Neural progenitor cell (in vitro differentiated cells): ENCODE measurements around the gene FOXA2. TPM values are rescaled to one million over a fixed set of nuclear protein-coding genes. Genes with fewer than 3 reads are reported as not detected.

ENCODE experiments used
- DNase-seq: peaks from one replicate; pipeline ENCODE4 v3.0.0-alpha.2; 2016; ENCODE audit warnings: low spot score
- H2AFZ ChIP-seq: fragments of 200-600 bp; sonication (generic); replicated peaks from 2 replicates; pipeline ENCODE4 v1.6.1; 2016; ENCODE audit warnings: antibody characterized with exemption
- H3F3A ChIP-seq: fragments of 200-600 bp; sonication (generic); 2 replicates; pipeline ENCODE4 v1.6.1; 2016; ENCODE audit warnings: antibody characterized with exemption, low read depth
- H3K27ac ChIP-seq: fragments of 200-600 bp; sonication (generic); 2 replicates; pipeline ENCODE4 v1.5.1; 2016; ENCODE audit warnings: mild to moderate bottlenecking
- H3K27me3 ChIP-seq: fragments of 200-600 bp; sonication (generic); 2 replicates; pipeline ENCODE4 v1.6.1; 2016; ENCODE audit warnings: mild to moderate bottlenecking, moderate library complexity
- H3K36me3 ChIP-seq: fragments of 200-600 bp; sonication (generic); 2 replicates; pipeline ENCODE4 v1.5.1; 2016
- H3K4me1 ChIP-seq: fragments of 200-600 bp; sonication (generic); 2 replicates; pipeline ENCODE4 v1.6.1; 2016; ENCODE audit warnings: mixed run types
- H3K4me2 ChIP-seq: fragments of 200-600 bp; sonication (generic); 2 replicates; pipeline ENCODE4 v1.6.1; 2016
- H3K4me3 ChIP-seq: fragments of 200-600 bp; sonication (generic); 2 replicates; pipeline ENCODE4 v1.5.1; 2016
- H3K79me2 ChIP-seq: fragments of 200-600 bp; sonication (generic); 2 replicates; pipeline ENCODE4 v1.6.1; 2016; ENCODE audit warnings: low read depth
- H3K9ac ChIP-seq: fragments of 200-600 bp; sonication (generic); 2 replicates; pipeline ENCODE4 v1.6.1; 2016
- H3K9me3 ChIP-seq: fragments of 200-600 bp; sonication (generic); 2 replicates; pipeline ENCODE4 v1.5.1; 2016; ENCODE audit warnings: low read depth
- H4K20me1 ChIP-seq: fragments of 200-600 bp; sonication (generic); 2 replicates; pipeline ENCODE4 v1.6.1; 2016; ENCODE audit warnings: low read depth
- H3K27ac Mint-ChIP-seq: 3 replicates; pipeline ENCODE4 v1.8.0; 2021; ENCODE audit warnings: mixed read lengths
- H3K27me3 Mint-ChIP-seq: 2 replicates; pipeline ENCODE4 v1.8.0; 2022; ENCODE audit warnings: low read depth, mild to moderate bottlenecking, inconsistent platforms, moderate library complexity, mixed read lengths; ENCODE audit not compliant: insufficient read depth
- H3K36me3 Mint-ChIP-seq: 3 replicates; pipeline ENCODE4 v1.8.0; 2021; ENCODE audit warnings: mixed read lengths
- H3K4me1 Mint-ChIP-seq: 3 replicates; pipeline ENCODE4 v1.8.0; 2021; ENCODE audit warnings: mixed read lengths
- H3K4me3 Mint-ChIP-seq: 3 replicates; pipeline ENCODE4 v1.8.0; 2021; ENCODE audit warnings: mild to moderate bottlenecking, moderate library complexity, mixed read lengths
- H3K9me3 Mint-ChIP-seq: 3 replicates; pipeline ENCODE4 v1.8.0; 2020; ENCODE audit warnings: mixed read lengths
- CTCF ChIP-seq: fragments of 200-600 bp; sonication (generic); IDR thresholded peaks from 2 replicates; pipeline ENCODE4 v1.5.1; 2017; ENCODE audit warnings: antibody characterized with exemption, mild to moderate bottlenecking
- EZH2 ChIP-seq: fragments of 200-600 bp; sonication (generic); IDR thresholded peaks from 2 replicates; pipeline ENCODE4 v1.6.1; 2017; ENCODE audit warnings: antibody characterized with exemption, mild to moderate bottlenecking, moderate library complexity
- EZH2phosphoT487 ChIP-seq: fragments of 200-600 bp; sonication (generic); IDR thresholded peaks from 2 replicates; pipeline ENCODE4 v1.6.1; 2017; ENCODE audit warnings: antibody characterized with exemption
- total RNA-seq: library from RNA; depleted of rRNA; stranded (reverse); fragments of >200 nt; gene quantifications from 2 replicates; pipeline ENCODE4 v1.2.3, GENCODE V29; 2015; ENCODE audit warnings: low replicate concordance

Gene FOXA2
- total RNA-seq, 1 donor from 2014 or later, result not detected

DNA sequence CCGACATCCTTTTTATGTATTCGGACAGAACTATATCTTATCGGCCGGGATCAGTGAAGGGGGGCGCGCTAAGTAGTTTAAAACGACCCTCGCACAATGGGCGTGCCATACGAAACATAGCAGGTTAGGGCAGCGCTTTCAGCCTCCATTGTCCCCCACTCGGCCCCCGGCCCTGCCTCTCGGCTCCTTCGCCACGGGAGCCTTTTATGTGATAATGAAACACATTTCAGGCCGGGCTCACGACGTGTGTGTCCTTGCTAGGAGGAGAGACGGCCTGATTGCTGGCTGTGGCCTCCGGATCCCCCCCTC lies 5.3 kb downstream of the FOXA2 start:
- H3K27ac Mint-ChIP-seq, result no peak overlapping the region
- no peak overlapping the region for H3K27ac ChIP-seq
- peaks cover 43% of the 10 kb centered on the region for H3F3A ChIP-seq
- peaks cover 88% of the 10 kb centered on the region for H3K27me3 Mint-ChIP-seq
- peak overlapping the region; percentile 61 for H3K4me2 ChIP-seq
- peaks cover 11% of the 10 kb centered on the region for H3K9me3 Mint-ChIP-seq
- peaks cover 15% of the 10 kb centered on the region for H3K4me1 Mint-ChIP-seq
- DNase-seq, result peak; percentile 96
- H3K36me3 Mint-ChIP-seq, result no peaks in the 10 kb centered on the region
- H3K9ac ChIP-seq, result no peak overlapping the region
- no peak overlapping the region for H3K4me3 Mint-ChIP-seq
- peaks cover 100% of the 10 kb centered on the region for H3K27me3 ChIP-seq
- no peak overlapping the region for H2AFZ ChIP-seq
- H3K79me2 ChIP-seq, result no peaks in the 10 kb centered on the region
- TF ChIP-seq EZH2 (no peak), EZH2phosphoT487 (peak; percentile 24)
- no peaks in the 10 kb centered on the region for H3K9me3 ChIP-seq
- H3K36me3 ChIP-seq, result no peaks in the 10 kb centered on the region
- peaks cover 97% of the 10 kb centered on the region for H4K20me1 ChIP-seq
- H3K4me3 ChIP-seq, result no peak overlapping the region
- H3K4me1 ChIP-seq, result peaks cover 44% of the 10 kb centered on the region

- Mint-ChIP-seq H3K4me3 (no peak overlapping the region), H3K27me3 (peaks cover 88% of the 10 kb centered on the region), H3K4me1 (peaks cover 14% of the 10 kb centered on the region), H3K9me3 (peaks cover 11% of the 10 kb centered on the region), H3K36me3 (no peaks in the 10 kb centered on the region), H3K27ac (no peak overlapping the region)
- Histone ChIP-seq H3K27me3 (peaks cover 100% of the 10 kb centered on the region), H3K4me2 (peak overlapping the region; percentile 61), H3K27ac (no peak overlapping the region), H3K36me3 (no peaks in the 10 kb centered on the region), H3K9ac (no peak overlapping the region), H2AFZ (no peak overlapping the region), H3F3A (peaks cover 44% of the 10 kb centered on the region), H3K9me3 (no peaks in the 10 kb centered on the region), H4K20me1 (peaks cover 97% of the 10 kb centered on the region), H3K4me1 (peaks cover 40% of the 10 kb centered on the region), H3K4me3 (peak overlapping the region; percentile 21), H3K79me2 (no peaks in the 10 kb centered on the region)
- TF ChIP-seq EZH2 (peak; percentile 98), EZH2phosphoT487 (peak; percentile 62), CTCF (no peak)
- peak; percentile 60 for DNase-seq
These were observed 5.9 kb downstream of the FOXA2 start for GRCh38 chr20:22578221-22579118.

- peaks cover 92% of the 10 kb centered on the region for H3K27me3 Mint-ChIP-seq
- Histone ChIP-seq H3K36me3 (no peaks in the 10 kb centered on the region), H3K4me1 (peaks cover 35% of the 10 kb centered on the region), H3K27ac (no peak overlapping the region), H3F3A (peaks cover 44% of the 10 kb centered on the region), H3K4me2 (peak overlapping the region; percentile 61), H3K79me2 (no peaks in the 10 kb centered on the region), H3K9me3 (no peaks in the 10 kb centered on the region), H3K4me3 (no peak overlapping the region), H3K9ac (no peak overlapping the region), H3K27me3 (peaks cover 100% of the 10 kb centered on the region), H2AFZ (no peak overlapping the region), H4K20me1 (peaks cover 97% of the 10 kb centered on the region)
- H3K27ac Mint-ChIP-seq, result no peak overlapping the region
- no peak overlapping the region for H3K4me3 Mint-ChIP-seq
- TF ChIP-seq EZH2 (peak; percentile 69), CTCF (no peak), EZH2phosphoT487 (peak; percentile 69)
- peaks cover 11% of the 10 kb centered on the region for H3K9me3 Mint-ChIP-seq
- peak; percentile 75 for DNase-seq
- peaks cover 14% of the 10 kb centered on the region for H3K4me1 Mint-ChIP-seq
- no peaks in the 10 kb centered on the region for H3K36me3 Mint-ChIP-seq
These were observed 6.7 kb downstream of the FOXA2 start for GRCh38 chr20:22577515-22578220.
